Motor neuron (in vitro differentiated cells): ENCODE results near the gene STX1B. TPM values are rescaled to one million over a fixed set of nuclear protein-coding genes. Genes with fewer than 3 reads are reported as not detected.
A peak's percentile ranks its signal among the peaks of the same experiment; 100 is the strongest.

Source experiments
- ATAC-seq, 8 experiments: fragments of 200-7000 bp; cut with Tn5 transposase; replicated peaks in 6 of 8; 2 replicates each; pipeline ENCODE4 v1.8.0; 2021; ENCODE audit warnings: mild to moderate bottlenecking in 8 of 8, moderate library complexity in 8 of 8
- H3K27ac ChIP-seq, 2 donors: fragments of 250-450 bp; sonication (Bioruptor Pico); 2 replicates each; pipeline ENCODE4 v1.9.0; 2021; ENCODE audit warnings: antibody characterized with exemption in 2 of 2, mild to moderate bottlenecking in 2 of 2, moderate library complexity in 1 of 2
- H3K4me1 ChIP-seq, 2 donors: fragments of 250-450 bp; sonication (Bioruptor Pico); replicated peaks in 1 of 2; 2 replicates each; pipeline ENCODE4 v1.6.1; 2021; ENCODE audit warnings: antibody characterized with exemption in 2 of 2, mild to moderate bottlenecking in 2 of 2, moderate library complexity in 1 of 2
- H3K4me3 ChIP-seq, 5 donors: fragments of 250-450 bp; sonication (Bioruptor Pico); 2 replicates each; pipeline ENCODE4 v1.9.0; 2021; ENCODE audit warnings: antibody characterized with exemption in 5 of 5, mild to moderate bottlenecking in 5 of 5, moderate library complexity in 4 of 5
- WGBS, 10 experiments: fragments of 450-650 bp; shearing (Covaris generic); methylation state at CpG; one replicate each; pipeline ENCODE4 v1.0.0; 2022; 5-methylcytosine and 5-hydroxymethylcytosine counted together
- in situ Hi-C, 9 experiments: fragments of 400-800 bp; cut with MboI; loops; one replicate each; pipeline ENCODE4 v1.15.0; 2021; ENCODE audit warnings: low sequenced_read_pairs in 9 of 9, low pct_unique_long_range_greater_than_20kb in 2 of 9; ENCODE audit not compliant: unreplicated experiment in 9 of 9
- total RNA-seq, 8 experiments: library from RNA; unstranded; fragments of 300-600 nt; gene quantifications; 2 replicates each; pipeline versions ENCODE4 v1.2.3 to v1.2.4, GENCODE V29; 2022

STX1B gene
- total RNA-seq, 8 experiments from 2014 or later, result 0.45 to 20.9 (median 10.0) TPM

- H3K4me1 ChIP-seq, result no peaks in the 10 kb centered on the region
- 85 to 100% (median 98%) methylated on average over 1 to 5 of the region's 19 CpGs; no CpG with 5 or more reads in 6 of the 10 experiments for WGBS, 10 experiments
- ATAC-seq, result no peak
- H3K4me3 ChIP-seq, result no peak overlapping the region
- in situ Hi-C loops, result loop anchor here in 2 of 9 experiments (25.0 kb wide), 2 partner anchors 496 to 896 kb away; partner anchors contain the start of genes ARMC5 (in 2 of the 2), TGFB1I1 (in 2 of the 2) and ZNF267 (in 1 of the 2)
- H3K27ac ChIP-seq, result no peak overlapping the region
Measured at GRCh38 chr16:30966033-30966619, 44.3 kb downstream of the STX1B start.

DNA sequence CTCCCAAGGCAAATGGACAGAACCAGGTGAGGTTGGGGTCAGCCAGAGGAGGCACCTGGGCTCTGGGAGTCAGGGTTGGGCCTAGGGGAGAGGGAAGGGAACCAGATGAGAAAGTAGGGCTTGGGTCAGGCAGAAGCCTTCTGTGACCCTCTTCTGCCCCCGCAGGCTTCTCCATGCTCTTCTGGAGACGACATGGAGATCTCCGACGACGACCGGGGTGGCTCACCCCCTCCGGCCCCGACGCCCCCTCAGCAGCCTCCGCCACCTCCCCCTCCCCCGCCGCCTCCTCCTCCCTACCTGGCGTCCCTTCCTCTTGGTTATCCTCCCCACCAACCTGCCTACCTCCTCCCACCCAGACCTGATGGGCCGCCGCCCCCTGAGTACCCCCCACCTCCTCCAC, 45.0 kb downstream of the STX1B start:
- Histone ChIP-seq H3K4me1 (no peaks in the 10 kb centered on the region), H3K4me3 (no peak overlapping the region), H3K27ac (no peak overlapping the region)
- in situ Hi-C loops, result loop anchor here in 2 of 9 experiments (25.0 kb wide), 2 partner anchors 497 to 897 kb away; partner anchors contain the start of genes ARMC5 (in 2 of the 2), TGFB1I1 (in 2 of the 2) and ZNF267 (in 1 of the 2)
- peak in 4 of 8 experiments; percentile 3 to 35 (median 20) for ATAC-seq
- WGBS, 10 experiments, result no CpG with 5 or more reads among the region's 15 CpGs

DNA sequence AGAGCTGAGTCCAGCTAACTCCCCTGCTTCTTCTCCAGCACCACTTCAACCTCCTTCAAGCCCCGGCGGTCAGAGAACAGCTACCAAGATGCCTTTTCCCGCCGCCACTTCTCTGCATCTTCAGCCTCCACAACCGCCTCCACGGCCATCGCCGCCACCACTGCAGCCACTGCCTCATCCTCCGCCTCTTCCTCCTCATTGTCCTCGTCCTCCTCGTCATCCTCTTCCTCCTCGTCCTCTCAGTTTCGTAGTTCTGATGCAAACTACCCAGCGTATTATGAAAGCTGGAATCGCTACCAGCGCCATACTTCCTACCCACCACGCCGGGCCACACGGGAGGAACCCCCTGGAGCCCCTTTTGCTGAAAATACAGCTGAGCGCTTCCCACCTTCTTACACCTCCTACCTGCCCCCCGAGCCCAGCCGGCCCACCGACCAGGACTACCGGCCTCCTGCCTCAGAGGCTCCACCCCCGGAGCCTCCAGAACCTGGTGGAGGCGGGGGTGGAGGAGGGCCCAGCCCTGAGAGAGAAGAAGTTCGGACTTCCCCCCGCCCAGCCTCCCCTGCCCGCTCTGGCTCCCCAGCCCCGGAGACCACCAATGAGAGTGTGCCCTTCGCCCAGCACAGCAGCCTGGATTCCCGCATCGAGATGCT, 45.7 kb downstream of the STX1B start:
- Histone ChIP-seq H3K4me1 (no peaks in the 10 kb centered on the region), H3K27ac (no peak overlapping the region), H3K4me3 (no peak overlapping the region)
- WGBS, 10 experiments, result 79 to 100% (median 95%) methylated on average over 4 to 15 of the region's 33 CpGs; no CpG with 5 or more reads in 1 of the 10 experiments
- peak in 4 of 8 experiments; percentile 7 to 33 (median 18) for ATAC-seq
- in situ Hi-C loops, result loop anchor here in 2 of 9 experiments (25.0 kb wide), 2 partner anchors 498 to 898 kb away; partner anchors contain the start of genes ARMC5 (in 2 of the 2), TGFB1I1 (in 2 of the 2) and ZNF267 (in 1 of the 2)

DNA sequence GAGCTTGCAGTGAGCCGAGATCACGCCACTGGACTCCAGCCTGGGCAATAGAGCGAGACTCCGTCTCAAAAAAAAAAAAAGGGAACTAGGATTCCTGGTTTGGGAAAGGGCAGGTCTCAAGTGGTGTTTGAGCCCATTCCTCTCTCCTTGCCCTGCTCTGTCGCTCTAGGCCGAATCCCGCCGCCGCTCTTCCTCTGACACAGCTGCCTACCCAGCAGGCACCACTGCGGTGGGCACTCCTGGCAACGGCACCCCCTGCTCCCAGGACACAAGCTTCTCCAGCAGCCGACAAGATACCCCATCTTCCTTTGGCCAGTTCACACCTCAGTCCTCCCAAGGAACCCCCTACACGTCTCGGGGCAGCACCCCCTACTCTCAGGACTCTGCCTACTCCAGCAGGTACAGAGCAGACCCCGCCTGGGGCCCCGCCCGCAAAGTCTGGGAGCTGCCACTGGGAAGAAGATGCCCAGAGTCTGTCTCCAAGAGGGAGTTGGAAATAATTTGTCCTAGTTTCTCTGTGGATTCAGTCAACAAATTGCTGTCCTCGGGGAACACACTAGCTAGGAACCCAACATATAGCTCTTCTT, 46.4 kb downstream of the STX1B start:
- in situ Hi-C loops, result loop anchor here in 2 of 9 experiments (25.0 kb wide), 2 partner anchors 498 to 898 kb away; partner anchors contain the start of genes ARMC5 (in 2 of the 2), TGFB1I1 (in 2 of the 2) and ZNF267 (in 1 of the 2)
- peaks cover 2% of the 10 kb centered on the region in 2 donors for H3K4me1 ChIP-seq
- peak in 3 of 8 experiments; percentile 12 to 22 (median 17) for ATAC-seq
- H3K27ac ChIP-seq, result no peak overlapping the region
- no peak overlapping the region for H3K4me3 ChIP-seq
- 71 to 100% (median 85%) methylated on average over 2 to 4 of the region's 18 CpGs; no CpG with 5 or more reads in 5 of the 10 experiments for WGBS, 10 experiments

GRCh38 chr16:30961384-30961783, 49.1 kb downstream of the STX1B start:
- peaks cover 6% of the 10 kb centered on the region in 2 donors for H3K4me1 ChIP-seq
- 0 to 100% (median 97%) methylated on average over 1 to 8 of the region's 11 CpGs for WGBS, 10 experiments
- no peak overlapping the region for H3K4me3 ChIP-seq
- H3K27ac ChIP-seq, result no peak overlapping the region
- ATAC-seq, result no peak
- in situ Hi-C loops, result loop anchor here in 2 of 9 experiments (25.0 kb wide), 2 partner anchors 501 to 901 kb away; partner anchors contain the start of genes ARMC5 (in 2 of the 2), TGFB1I1 (in 2 of the 2) and ZNF267 (in 1 of the 2)

DNA sequence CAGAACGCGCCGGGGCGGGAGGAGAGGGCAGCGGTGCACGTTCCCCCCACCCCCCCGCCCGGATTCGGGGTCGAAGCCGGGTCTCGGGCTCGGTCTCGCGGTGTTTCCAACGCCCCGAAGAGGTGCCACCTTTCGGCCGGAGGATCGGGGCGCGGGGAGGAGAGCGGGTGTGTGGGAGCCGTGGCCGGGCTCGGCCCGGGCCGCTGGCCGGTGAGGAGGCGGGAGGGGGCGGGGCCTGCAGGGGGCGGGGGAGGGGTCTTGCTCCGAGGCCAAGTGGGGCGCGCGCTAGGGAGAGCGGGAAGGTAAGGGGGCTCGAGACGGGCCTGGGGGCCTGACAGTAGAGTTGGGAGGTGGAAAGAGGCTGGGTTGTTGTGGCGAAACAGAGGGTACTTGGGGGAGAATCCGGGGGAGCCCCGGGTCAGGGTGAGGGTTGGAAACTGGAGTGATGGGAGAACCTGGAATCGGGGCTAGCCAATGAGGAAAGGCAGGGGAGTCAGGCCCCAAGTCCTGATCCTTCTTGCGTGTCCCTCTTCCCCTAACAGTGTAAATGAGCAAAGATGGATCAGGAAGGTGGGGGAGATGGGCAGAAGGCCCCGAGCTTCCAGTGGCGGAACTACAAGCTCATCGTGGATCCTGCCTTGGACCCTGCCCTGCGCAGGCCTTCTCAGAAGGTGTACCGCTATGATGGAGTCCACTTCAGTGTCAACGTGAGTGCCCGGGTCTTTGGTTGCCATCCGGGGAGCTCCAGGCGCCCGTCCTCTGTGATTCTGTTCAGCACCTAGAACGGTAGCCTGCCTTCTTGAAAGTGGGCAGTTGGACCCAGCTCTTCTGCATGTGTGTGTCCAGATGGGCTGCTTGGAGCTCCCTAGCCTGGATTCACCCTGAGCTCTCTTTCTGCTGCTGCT, 52.0 kb downstream of the STX1B start:
- H3K4me1 ChIP-seq, result peaks cover 6 to 11% of the 10 kb centered on the region in 2 donors
- in situ Hi-C loops, result loop anchor here in 2 of 9 experiments (25.0 kb wide), 2 partner anchors 504 to 904 kb away; partner anchors contain the start of genes ARMC5 (in 2 of the 2), TGFB1I1 (in 2 of the 2) and ZNF267 (in 1 of the 2)
- peak; percentile 10 to 72 (median 64) for ATAC-seq
- peak overlapping the region; percentile 99 to 100 for H3K27ac ChIP-seq
- peak overlapping the region; percentile 77 to 99 (median 87) for H3K4me3 ChIP-seq
- 0 to 94% (median 30%) methylated on average over 3 to 11 of the region's 55 CpGs; no CpG with 5 or more reads in 6 of the 10 experiments for WGBS, 10 experiments

DNA sequence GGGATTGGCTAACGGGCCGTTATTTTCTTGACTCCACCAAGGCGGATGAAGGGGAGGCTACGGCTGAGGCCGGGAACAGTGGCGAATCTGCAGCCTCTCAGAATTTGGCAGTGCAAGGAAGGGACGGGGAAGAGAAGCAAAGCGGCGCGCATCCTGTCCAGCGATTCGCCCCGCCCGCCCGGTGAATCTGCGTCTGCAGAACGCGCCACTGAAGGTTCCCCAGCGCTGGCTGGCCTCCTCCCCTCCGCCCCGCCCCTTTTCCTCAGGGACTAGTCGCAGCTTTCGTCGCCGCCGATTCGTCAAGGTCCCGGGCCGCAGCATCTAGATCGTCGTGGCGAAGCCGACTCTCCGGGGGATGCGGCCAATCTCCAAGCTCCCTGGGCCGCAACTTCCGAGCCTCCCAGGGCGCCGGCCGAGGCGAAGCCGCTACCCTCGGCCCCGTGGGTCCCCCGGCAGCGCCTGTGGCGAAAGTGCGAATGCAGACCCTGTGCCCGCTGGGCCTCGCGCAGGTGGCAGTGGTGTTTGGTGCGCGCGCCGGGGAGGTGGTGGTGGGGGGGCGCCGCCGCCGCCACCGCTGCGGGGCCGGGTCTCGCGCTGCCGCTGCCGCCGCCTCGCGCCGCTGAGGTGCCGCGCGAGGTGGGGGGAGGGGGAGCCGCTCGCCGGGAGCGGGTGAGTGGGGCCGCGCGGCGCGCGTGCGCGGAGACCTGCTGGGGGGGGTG, 52.8 kb downstream of the STX1B start, which contains the start of gene SETD1A:
TSS of gene SETD1A (plus strand) at position 299 of the 719 bp plus-strand sequence. CDS start 978 bp downstream, outside the sequence.
- ATAC-seq, result peak; percentile 76 to 86 (median 80)
- in situ Hi-C loops, result loop anchor here in 2 of 9 experiments (25.0 kb wide), 2 partner anchors 505 to 905 kb away; partner anchors contain the start of genes ARMC5 (in 2 of the 2), TGFB1I1 (in 2 of the 2) and ZNF267 (in 1 of the 2)
- Histone ChIP-seq H3K27ac (peak within 1 kb of the TSS; percentile 99 to 100), H3K4me1 (peaks cover 6 to 12% of the 10 kb centered on the region in 2 donors), H3K4me3 (peak within 1 kb of the TSS; percentile 77 to 99 (median 87))
- WGBS, 10 experiments, result 0 to 5% (median 0%) methylated on average over 1 to 11 of the region's 85 CpGs; no CpG with 5 or more reads in 5 of the 10 experiments

DNA sequence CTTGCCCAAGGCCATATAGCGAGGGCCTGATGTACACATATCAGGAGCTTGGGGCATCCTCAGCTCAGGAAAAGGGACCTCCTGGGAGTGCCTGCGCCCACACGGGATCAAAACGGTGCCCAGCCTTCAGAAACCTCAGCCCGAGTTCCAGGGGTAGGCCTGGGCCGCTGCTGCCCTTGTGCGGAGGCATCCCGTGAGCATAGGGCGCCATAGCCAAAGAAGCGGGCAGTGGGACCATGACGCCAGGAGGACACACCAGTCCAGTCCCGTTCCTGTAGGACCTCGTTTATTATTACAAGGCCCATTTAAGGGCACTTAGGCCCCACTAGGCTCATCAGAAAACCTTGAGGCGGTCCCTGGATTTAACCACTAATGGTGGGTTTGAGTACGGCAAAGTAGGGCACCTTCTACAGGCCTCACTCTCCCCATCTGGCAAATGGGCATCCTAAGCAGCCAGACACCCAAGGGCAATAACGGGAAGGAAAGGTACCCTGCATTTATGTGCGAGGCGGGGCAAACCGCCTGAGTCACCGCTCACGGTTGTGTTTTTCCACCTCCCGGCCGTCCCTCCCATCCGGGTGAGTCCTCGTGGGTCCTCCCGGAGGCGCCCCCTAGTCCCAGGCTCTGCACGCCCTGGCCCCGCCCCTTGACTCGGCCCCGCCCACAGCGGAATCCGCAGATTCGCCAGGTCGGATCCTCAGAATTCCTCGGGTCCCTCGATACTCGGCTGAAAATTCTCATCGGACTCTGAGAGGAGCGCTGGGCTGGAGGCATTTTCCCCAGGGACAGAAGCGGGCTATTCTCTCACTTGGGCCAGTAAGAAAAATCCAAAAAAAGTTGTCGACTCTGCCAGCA, 53.6 kb downstream of the STX1B start:
- in situ Hi-C loops, result loop anchor here in 2 of 9 experiments (25.0 kb wide), 2 partner anchors 505 to 905 kb away; partner anchors contain the start of genes ARMC5 (in 2 of the 2), TGFB1I1 (in 2 of the 2) and ZNF267 (in 1 of the 2)

DNA sequence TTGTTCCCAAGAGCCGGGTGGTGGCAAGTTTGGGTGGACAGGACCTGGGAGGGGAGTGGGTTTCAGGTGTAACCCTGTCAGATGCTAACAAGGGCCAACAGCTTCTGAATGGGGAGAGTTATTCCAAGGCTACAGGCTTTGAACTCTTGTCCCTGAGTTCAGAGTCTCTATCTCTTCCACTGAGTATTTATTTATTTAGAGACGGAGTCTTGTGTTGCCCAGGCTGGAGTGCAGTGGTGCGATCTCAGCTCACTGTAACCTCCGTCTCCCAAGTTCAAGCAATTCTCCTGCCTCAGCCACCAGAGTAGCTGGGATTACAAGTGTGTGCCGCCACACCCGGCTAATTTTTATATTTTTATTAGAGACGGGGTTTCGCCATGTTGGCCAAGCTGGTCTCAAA, 55.4 kb downstream of the STX1B start:
- Histone ChIP-seq H3K4me1 (peaks cover 10 to 19% of the 10 kb centered on the region in 2 donors), H3K4me3 (no peak overlapping the region), H3K27ac (no peak overlapping the region)
- no peak for ATAC-seq
- WGBS, 10 experiments, result 60 to 100% (median 94%) methylated on average over 1 to 5 of the region's 8 CpGs; no CpG with 5 or more reads in 3 of the 10 experiments
- in situ Hi-C loops, result loop anchor here in 2 of 9 experiments (25.0 kb wide), 2 partner anchors 507 to 907 kb away; partner anchors contain the start of genes ARMC5 (in 2 of the 2), TGFB1I1 (in 2 of the 2) and ZNF267 (in 1 of the 2)

More for the DNA sequence above, 53.6 kb downstream of the STX1B start:
- H3K27ac ChIP-seq, result peak overlapping the region; percentile 99 to 100
- peak; percentile 41 to 65 (median 48) for ATAC-seq
- peaks cover 6 to 12% of the 10 kb centered on the region in 2 donors for H3K4me1 ChIP-seq
- peak overlapping the region; percentile 77 to 99 (median 87) for H3K4me3 ChIP-seq
- 25 to 67% (median 30%) methylated on average over 2 to 21 of the region's 42 CpGs; no CpG with 5 or more reads in 5 of the 10 experiments for WGBS, 10 experiments
